HepG2 (cell line): ENCODE data around the gene NEK8. TPM values are rescaled to one million over a fixed set of nuclear protein-coding genes. Genes with fewer than 3 reads are reported as not detected.

Experiments used
- AHR ChIP-seq: IDR thresholded peaks from 2 replicates; pipeline ENCODE4 v1.6.1; 2018; ENCODE audit warnings: missing genetic modification reagents, missing compliant biosample characterization
- ASH2L ChIP-seq: fragments of 300-600, 200-600 bp; sonication (generic); IDR thresholded peaks from 2 replicates; pipeline ENCODE4 v1.7.0; 2017; ENCODE audit warnings: low read depth, mild to moderate bottlenecking, moderate library complexity, mixed read lengths, low read length; ENCODE audit not compliant: insufficient read length
- BORCS8-MEF2B ChIP-seq: sonication (generic); formaldehyde crosslinking; IDR thresholded peaks from 2 replicates; pipeline ENCODE4 v1.8.0; 2022; ENCODE audit warnings: mild to moderate bottlenecking, missing genetic modification reagents
- CSRNP1 ChIP-seq: sonication (generic); formaldehyde crosslinking; IDR thresholded peaks from 2 replicates; pipeline ENCODE4 v1.8.1; 2023; ENCODE audit warnings: mild to moderate bottlenecking, missing genetic modification reagents
- GABPB1 ChIP-seq: IDR thresholded peaks from 2 replicates; pipeline ENCODE4 v1.6.1; 2016; ENCODE audit warnings: mild to moderate bottlenecking, missing genetic modification reagents, moderate library complexity, missing compliant biosample characterization
- KDM5B ChIP-seq: sonication (generic); formaldehyde crosslinking; IDR thresholded peaks from 2 replicates; pipeline ENCODE4 v1.4.0; 2020; ENCODE audit warnings: missing genetic modification reagents, mild to moderate bottlenecking, borderline replicate concordance
- NFIC ChIP-seq: IDR thresholded peaks from 2 replicates; pipeline ENCODE4 v1.6.1; 2012; ENCODE audit warnings: mild to moderate bottlenecking, low read length, inconsistent platforms
- NFKB2 ChIP-seq: sonication (generic); formaldehyde crosslinking; IDR thresholded peaks from 2 replicates; pipeline ENCODE4 v1.4.0; 2020; ENCODE audit warnings: missing genetic modification reagents, borderline replicate concordance
- NR2C2 ChIP-seq: sonication (generic); formaldehyde crosslinking; IDR thresholded peaks from 2 replicates; pipeline ENCODE4 v1.4.0; 2020; ENCODE audit warnings: missing genetic modification reagents, mild to moderate bottlenecking, moderate library complexity, borderline replicate concordance
- NR2F2 ChIP-seq: IDR thresholded peaks from 2 replicates; pipeline ENCODE4 v1.6.1; 2012; ENCODE audit warnings: low read depth, inconsistent platforms, borderline replicate concordance
- PHF21A ChIP-seq: sonication (generic); formaldehyde crosslinking; IDR thresholded peaks from 2 replicates; pipeline ENCODE4 v1.5.0; 2020; ENCODE audit warnings: mild to moderate bottlenecking, missing genetic modification reagents
- POLR2G ChIP-seq: fragments of 200-400 bp; formaldehyde crosslinking; IDR thresholded peaks from 2 replicates; pipeline ENCODE4 v1.6.1; 2018; ENCODE audit warnings: mild to moderate bottlenecking, low read depth, low read length, moderate library complexity
- SNRNP70 ChIP-seq: fragments of 200-400 bp; formaldehyde crosslinking; IDR thresholded peaks from 2 replicates; pipeline ENCODE4 v1.6.1; 2017; ENCODE audit warnings: mild to moderate bottlenecking, low read depth, low read length, moderate library complexity
- TAF1 ChIP-seq: sonication (generic); formaldehyde crosslinking; IDR thresholded peaks from 2 replicates; pipeline ENCODE4 v1.4.0; 2020; ENCODE audit warnings: missing genetic modification reagents
- TP53 ChIP-seq: sonication (generic); formaldehyde crosslinking; conservative IDR thresholded peaks from 2 replicates; pipeline ENCODE4 v1.4.0; 2020; ENCODE audit warnings: missing genetic modification reagents
- ZBTB20 ChIP-seq: sonication (generic); formaldehyde crosslinking; IDR thresholded peaks from 2 replicates; pipeline ENCODE4 v1.8.1; 2023; ENCODE audit warnings: missing genetic modification reagents, low read depth, mild to moderate bottlenecking, borderline replicate concordance
- ZBTB34 ChIP-seq: sonication (generic); formaldehyde crosslinking; IDR thresholded peaks from 2 replicates; pipeline ENCODE4 v1.8.0; 2022; ENCODE audit warnings: mild to moderate bottlenecking, missing genetic modification reagents
- ZBTB7A ChIP-seq: sonication (generic); formaldehyde crosslinking; IDR thresholded peaks from 2 replicates; pipeline ENCODE4 v1.8.0; 2022; ENCODE audit warnings: mild to moderate bottlenecking, missing genetic modification reagents
- ZFP82 ChIP-seq: sonication (generic); formaldehyde crosslinking; IDR thresholded peaks from 2 replicates; pipeline ENCODE4 v1.5.1; 2020; ENCODE audit warnings: mild to moderate bottlenecking, missing genetic modification reagents, borderline replicate concordance
- ZNF350 ChIP-seq: sonication (generic); formaldehyde crosslinking; IDR thresholded peaks from 2 replicates; pipeline ENCODE4 v1.4.0; 2020; ENCODE audit warnings: mild to moderate bottlenecking, low read depth, missing genetic modification reagents, borderline replicate concordance
- ZNF782 ChIP-seq: sonication (generic); formaldehyde crosslinking; IDR thresholded peaks from 2 replicates; pipeline ENCODE4 v1.4.0; 2020; ENCODE audit warnings: missing genetic modification reagents, mild to moderate bottlenecking, borderline replicate concordance
- ZNF788 ChIP-seq: sonication (generic); formaldehyde crosslinking; IDR thresholded peaks from 2 replicates; pipeline ENCODE4 v1.5.0; 2020; ENCODE audit warnings: mild to moderate bottlenecking, missing genetic modification reagents, borderline replicate concordance
- polyA plus RNA-seq, 8 experiments: library from polyadenylated mRNA; depleted of rRNA in 3 of 8; stranded (reverse) in 7 of 8; unstranded in 1 of 8; fragments of >200 nt; fragmentation: Illumina TruSeq in 4 of 8; extraction: Trizol in 4 of 8; gene quantifications; 2 replicates each; pipeline versions ENCODE4 v1.2.1 to v1.2.3, GENCODE V29; 2011 to 2016; ENCODE audit warnings: low read depth in 4 of 8, missing spikeins in 1 of 8, mixed read lengths in 1 of 8; ENCODE audit not compliant: insufficient read depth in 1 of 8
- total RNA-seq, 5 experiments: library from RNA; depleted of rRNA; stranded (reverse); fragments of >200 nt; fragmentation: Illumina TruSeq; extraction: Trizol; gene quantifications; 2 replicates each; pipeline ENCODE4 v1.2.3, GENCODE V29; 2016; ENCODE audit warnings: low read depth in 1 of 5
- TF ChIP-seq, protein P1 (sequence below): sonication (generic); formaldehyde crosslinking; IDR thresholded peaks from 2 replicates; pipeline ENCODE4 v1.9.0; 2021; ENCODE audit warnings: missing genetic modification reagents, borderline replicate concordance

The NEK8 gene
- total and polyA plus RNA-seq, 2 of the 13 experiments (the other 11 are each of a cell fraction or from before 2014, with no cell fraction given), result 5.8 to 13.5 TPM

- TF ChIP-seq GABPB1 (CRISPR knock-in tag) (peak; percentile 88), ASH2L (peak; percentile 56), KDM5B (CRISPR knock-in tag) (0 out of 2 replicates have a peak, but pooled peaks have one; percentile 62), PHF21A (CRISPR knock-in tag) (peak; percentile 47), NR2F2 (peak; percentile 37; the same call in 1 of the 2 replicates), ZNF782 (peak; percentile 83; the same call in 1 of the 2 replicates), ZBTB20 (CRISPR knock-in tag) (peak; percentile 11; the same call in 1 of the 2 replicates), ZFP82 (CRISPR knock-in tag) (0 out of 2 replicates have a peak, but pooled peaks have one; percentile 72), TAF1 (CRISPR knock-in tag) (peak; percentile 75), CSRNP1 (CRISPR knock-in tag) (peak; percentile 87), AHR (CRISPR knock-in tag) (0 out of 2 replicates have a peak, but pooled peaks have one; percentile 9), ZBTB34 (CRISPR knock-in tag) (0 out of 2 replicates have a peak, but pooled peaks have one; percentile 31), BORCS8-MEF2B (no peak; the same call in 1 of the 2 replicates), NFKB2 (CRISPR knock-in tag) (peak; percentile 38; the same call in 1 of the 2 replicates), NR2C2 (CRISPR knock-in tag) (peak; percentile 40), ZNF350 (no peak; the same call in 1 of the 2 replicates), POLR2G (peak; percentile 75), TP53 (CRISPR knock-in tag) (0 out of 2 replicates have a peak, but pooled peaks have one; percentile 25), NFIC (0 out of 2 replicates have a peak, but pooled peaks have one; percentile 27), ZNF788 (CRISPR knock-in tag) (peak; percentile 78; the same call in 1 of the 2 replicates), SNRNP70 (no peak), ZBTB7A (0 out of 2 replicates have a peak, but pooled peaks have one; percentile 43)
- TF ChIP-seq, protein P1, sequence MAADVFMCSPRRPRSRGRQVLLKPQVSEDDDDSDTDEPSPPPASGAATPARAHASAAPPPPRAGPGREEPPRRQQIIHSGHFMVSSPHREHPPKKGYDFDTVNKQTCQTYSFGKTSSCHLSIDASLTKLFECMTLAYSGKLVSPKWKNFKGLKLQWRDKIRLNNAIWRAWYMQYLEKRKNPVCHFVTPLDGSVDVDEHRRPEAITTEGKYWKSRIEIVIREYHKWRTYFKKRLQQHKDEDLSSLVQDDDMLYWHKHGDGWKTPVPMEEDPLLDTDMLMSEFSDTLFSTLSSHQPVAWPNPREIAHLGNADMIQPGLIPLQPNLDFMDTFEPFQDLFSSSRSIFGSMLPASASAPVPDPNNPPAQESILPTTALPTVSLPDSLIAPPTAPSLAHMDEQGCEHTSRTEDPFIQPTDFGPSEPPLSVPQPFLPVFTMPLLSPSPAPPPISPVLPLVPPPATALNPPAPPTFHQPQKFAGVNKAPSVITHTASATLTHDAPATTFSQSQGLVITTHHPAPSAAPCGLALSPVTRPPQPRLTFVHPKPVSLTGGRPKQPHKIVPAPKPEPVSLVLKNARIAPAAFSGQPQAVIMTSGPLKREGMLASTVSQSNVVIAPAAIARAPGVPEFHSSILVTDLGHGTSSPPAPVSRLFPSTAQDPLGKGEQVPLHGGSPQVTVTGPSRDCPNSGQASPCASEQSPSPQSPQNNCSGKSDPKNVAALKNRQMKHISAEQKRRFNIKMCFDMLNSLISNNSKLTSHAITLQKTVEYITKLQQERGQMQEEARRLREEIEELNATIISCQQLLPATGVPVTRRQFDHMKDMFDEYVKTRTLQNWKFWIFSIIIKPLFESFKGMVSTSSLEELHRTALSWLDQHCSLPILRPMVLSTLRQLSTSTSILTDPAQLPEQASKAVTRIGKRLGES, result no peak
These were observed at the start of gene NEK8 (continued) for GRCh38 chr17:28728364-28729200.
